A549 (cell line): Measurements from ENCODE around the gene AKR1E2. TPM values are rescaled to one million over a fixed set of nuclear protein-coding genes. Genes with fewer than 3 reads are reported as not detected.

Experiments used
- ATAC-seq, 2 experiments: fragments of 200-7000 bp in 1 of 2; fragments of >200 bp in 1 of 2; cut with Nextera tagmentation in 1 of 2; cut with Tn5 transposase in 1 of 2; 3 replicates each; pipeline versions ENCODE4 v1.8.0 to v1.9.1; 2018 to 2020; ENCODE audit warnings: mild to moderate bottlenecking in 1 of 2, moderate library complexity in 1 of 2
- CTCF ChIA-PET: fragments of 300-600 bp; sonication (Branson Sonifier 250); formaldehyde crosslinking; extraction: SDS; loops from one replicate; lab custom pipeline; 2021; ENCODE audit warnings: antibody characterized with exemption, inconsistent platforms; lab: Yijun Ruan, JAX
- POLR2A ChIA-PET: fragments of 350-600 bp; formaldehyde crosslinking; extraction: SDS; loops from one replicate; lab custom pipeline; 2021; ENCODE audit warnings: antibody characterized with exemption, inconsistent platforms; lab: Yijun Ruan, JAX
- DNase-seq, 2 experiments: peaks; one replicate each; pipeline versions ENCODE4 v3.0.0 to v3.0.0-alpha.2; 2011 to 2016; ENCODE audit warnings: low read depth in 1 of 2, low spot score in 1 of 2
- FAIRE-seq: peaks from 2 replicates; lab custom pipeline; 2011; peaks lifted over from hg19 to GRCh38; lab: Jason Lieb, UNC
- H3K27ac ChIP-seq, 2 experiments: fragments of >200 bp; sonication (Bioruptor Twin); formaldehyde crosslinking; 3 replicates each; pipeline ENCODE4 v1.5.1; 2016 to 2017
- H3K4me1 ChIP-seq: fragments of >200 bp; sonication (Bioruptor Twin); formaldehyde crosslinking; 3 replicates; pipeline ENCODE4 v1.6.1; 2016
- H3K4me2 ChIP-seq: fragments of >200 bp; sonication (Bioruptor Twin); formaldehyde crosslinking; 3 replicates; pipeline ENCODE4 v1.6.1; 2016
- H3K4me3 ChIP-seq: fragments of >200 bp; sonication (Bioruptor Twin); formaldehyde crosslinking; 3 replicates; pipeline ENCODE4 v1.5.1; 2016
- H3K9me3 ChIP-seq: fragments of >200 bp; sonication (Bioruptor Twin); formaldehyde crosslinking; 3 replicates; pipeline ENCODE4 v1.6.1; 2016
- CEBPB ChIP-seq, 2 experiments: fragments of >200 bp in 1 of 2; sonication (Bioruptor Twin) in 1 of 2; formaldehyde crosslinking in 1 of 2; IDR thresholded peaks; 2 replicates each; pipeline ENCODE4 v1.6.1; 2012 to 2016
- CHD4 ChIP-seq: fragments of 200-600 bp; sonication (generic); IDR thresholded peaks from 2 replicates; pipeline ENCODE4 v1.6.1; 2016; ENCODE audit warnings: antibody characterized with exemption, mild to moderate bottlenecking, borderline replicate concordance
- E2F6 ChIP-seq: IDR thresholded peaks from 2 replicates; pipeline ENCODE4 v1.6.1; 2012; ENCODE audit warnings: low read depth, borderline replicate concordance
- EHMT2 ChIP-seq: fragments of 200-600 bp; sonication (generic); IDR thresholded peaks from 2 replicates; pipeline ENCODE4 v1.6.1; 2016; ENCODE audit warnings: antibody characterized with exemption, low read depth, mild to moderate bottlenecking, moderate library complexity
- EP300 ChIP-seq, 2 experiments: fragments of >200 bp; sonication (Bioruptor Twin); formaldehyde crosslinking; IDR thresholded peaks; 2 replicates in 1 of 2; 3 replicates in 1 of 2; pipeline ENCODE4 v1.6.1; 2016 to 2017
- FOSB ChIP-seq: fragments of 250-450 bp; sonication (Bioruptor Pico); IDR thresholded peaks from 2 replicates; pipeline ENCODE4 v1.5.0; 2020; ENCODE audit warnings: mild to moderate bottlenecking, moderate library complexity
- FOSL2 ChIP-seq, 2 experiments: fragments of 450-650 bp in 1 of 2; fragments of >200 bp in 1 of 2; sonication (Bioruptor Twin) in 1 of 2; formaldehyde crosslinking; IDR thresholded peaks; 2 replicates each; pipeline versions ENCODE4 v1.5.0 to v1.6.1; 2016 to 2020; ENCODE audit warnings: mild to moderate bottlenecking in 1 of 2, moderate library complexity in 1 of 2
- FOXS1 ChIP-seq: fragments of 250-450 bp; sonication (Bioruptor Pico); IDR thresholded peaks from 2 replicates; pipeline ENCODE4 v1.5.0; 2020; ENCODE audit warnings: mild to moderate bottlenecking, moderate library complexity
- HEYL ChIP-seq: fragments of 250-450 bp; sonication (Bioruptor Pico); IDR thresholded peaks from 2 replicates; pipeline ENCODE4 v1.8.0; 2021; ENCODE audit warnings: mild to moderate bottlenecking, moderate library complexity
- JUNB ChIP-seq: fragments of >200 bp; sonication (Bioruptor Twin); formaldehyde crosslinking; IDR thresholded peaks from 2 replicates; pipeline ENCODE4 v1.6.1; 2016
- MAZ ChIP-seq: fragments of 150-350 bp; IDR thresholded peaks from 2 replicates; pipeline ENCODE4 v1.6.1; 2014; ENCODE audit warnings: antibody characterized with exemption, low read depth, low read length, borderline replicate concordance
- PHF8 ChIP-seq: fragments of 200-600 bp; sonication (generic); IDR thresholded peaks from 2 replicates; pipeline ENCODE4 v1.6.1; 2016; ENCODE audit warnings: low read depth, mild to moderate bottlenecking, antibody characterized with exemption, moderate library complexity, borderline replicate concordance
- RCOR1 ChIP-seq: fragments of 150-350 bp; IDR thresholded peaks from 2 replicates; pipeline ENCODE4 v1.6.1; 2014; ENCODE audit warnings: antibody characterized with exemption, low read length, low read depth
- SMC3 ChIP-seq: fragments of >200 bp; sonication (Bioruptor Twin); formaldehyde crosslinking; IDR thresholded peaks from 3 replicates; pipeline ENCODE4 v1.6.1; 2018; ENCODE audit warnings: inconsistent platforms
- ZNF302 ChIP-seq: fragments of 250-450 bp; sonication (Bioruptor Pico); IDR thresholded peaks from 2 replicates; pipeline ENCODE4 v1.9.0; 2021; ENCODE audit warnings: inconsistent platforms, mild to moderate bottlenecking, moderate library complexity
- WGBS: methylation state at CpG from one replicate; pipeline ENCODE4 v1.1.6; 2017; ENCODE audit errors: missing lambda C conversion rate; 5-methylcytosine and 5-hydroxymethylcytosine counted together
- polyA plus RNA-seq, 4 experiments: library from polyadenylated mRNA; depleted of rRNA in 3 of 4; stranded (reverse); fragments of >200 nt; fragmentation: RNase III in 1 of 4; extraction: RNeasy Plus Mini Kit Qiagen cat#74134 plus additional on column Dnase treatment in 1 of 4; gene quantifications; 2 replicates in 3 of 4; 3 replicates in 1 of 4; pipeline ENCODE4 v1.2.3, GENCODE V29; 2011 to 2017
- TF ChIP-seq, protein P1 (sequence below): fragments of >200 bp; sonication (Bioruptor Twin); formaldehyde crosslinking; IDR thresholded peaks from 3 replicates; pipeline ENCODE4 v1.6.1; 2016
- TF ChIP-seq, protein P2 (sequence below): IDR thresholded peaks from 2 replicates; pipeline ENCODE4 v1.6.1; 2012
- TF ChIP-seq, protein P3 (sequence below): fragments of 200-600 bp; sonication (generic); IDR thresholded peaks from 2 replicates; pipeline ENCODE4 v1.6.1; 2016; ENCODE audit warnings: antibody characterized with exemption, mild to moderate bottlenecking, moderate library complexity

Gene AKR1E2
- polyA plus RNA-seq, 2 of the 4 experiments (the other 2 are of a cell fraction) = 11.2 to 17.5 TPM

DNA sequence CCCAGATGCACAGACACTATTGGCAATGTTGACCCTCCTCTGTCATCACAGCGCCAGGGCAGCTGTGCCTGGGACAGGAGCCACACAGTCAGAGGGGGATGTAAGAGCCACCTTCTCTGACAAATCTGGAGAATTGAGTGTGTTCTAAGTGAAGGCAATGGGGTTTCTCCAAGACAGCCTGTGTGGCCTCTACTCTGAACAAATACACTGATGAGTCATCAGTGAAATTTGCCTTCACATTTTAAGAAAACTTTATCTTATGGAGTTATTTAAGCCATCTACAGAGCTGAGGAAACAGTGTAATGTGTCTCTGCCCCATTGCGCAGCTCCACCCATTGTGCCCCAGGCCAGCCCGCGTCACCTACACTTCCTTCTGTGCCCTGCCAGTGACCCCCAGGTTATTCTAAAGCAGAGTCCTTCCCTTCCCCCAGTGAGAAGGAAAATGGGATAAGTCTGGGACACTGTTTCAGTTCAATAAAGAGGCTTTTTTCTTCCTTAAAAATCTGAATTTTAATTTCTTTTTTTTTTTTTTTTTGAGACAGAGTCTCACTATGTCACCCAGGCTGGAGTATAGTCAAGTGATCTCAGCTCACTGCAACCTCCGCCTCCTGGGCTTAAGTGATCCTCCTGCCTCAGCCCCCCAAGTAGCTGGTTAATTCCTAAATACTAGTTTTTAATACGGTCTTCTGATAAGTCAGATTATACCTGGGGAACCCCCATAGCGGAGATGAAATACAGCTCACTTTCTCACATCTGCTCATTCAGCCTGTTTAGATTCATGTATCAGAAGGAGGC, 21.8 kb downstream of the AKR1E2 start (continued):
- TF ChIP-seq, protein P1, sequence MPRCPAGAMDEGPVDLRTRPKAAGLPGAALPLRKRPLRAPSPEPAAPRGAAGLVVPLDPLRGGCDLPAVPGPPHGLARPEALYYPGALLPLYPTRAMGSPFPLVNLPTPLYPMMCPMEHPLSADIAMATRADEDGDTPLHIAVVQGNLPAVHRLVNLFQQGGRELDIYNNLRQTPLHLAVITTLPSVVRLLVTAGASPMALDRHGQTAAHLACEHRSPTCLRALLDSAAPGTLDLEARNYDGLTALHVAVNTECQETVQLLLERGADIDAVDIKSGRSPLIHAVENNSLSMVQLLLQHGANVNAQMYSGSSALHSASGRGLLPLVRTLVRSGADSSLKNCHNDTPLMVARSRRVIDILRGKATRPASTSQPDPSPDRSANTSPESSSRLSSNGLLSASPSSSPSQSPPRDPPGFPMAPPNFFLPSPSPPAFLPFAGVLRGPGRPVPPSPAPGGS = peak; percentile 73; the same call in 1 of the 3 replicates
- TF ChIP-seq HEYL (CRISPR knock-in tag) = no peak
- TF ChIP-seq CEBPB (IDR thresholded peaks at IDR 0.05) = peak; percentile 80 to 87
- TF ChIP-seq, protein P2, sequence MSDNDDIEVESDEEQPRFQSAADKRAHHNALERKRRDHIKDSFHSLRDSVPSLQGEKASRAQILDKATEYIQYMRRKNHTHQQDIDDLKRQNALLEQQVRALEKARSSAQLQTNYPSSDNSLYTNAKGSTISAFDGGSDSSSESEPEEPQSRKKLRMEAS = peak; percentile 79
- no peak for TF ChIP-seq PHF8
- TF ChIP-seq JUNB = peak; percentile 95
- TF ChIP-seq, protein P3, sequence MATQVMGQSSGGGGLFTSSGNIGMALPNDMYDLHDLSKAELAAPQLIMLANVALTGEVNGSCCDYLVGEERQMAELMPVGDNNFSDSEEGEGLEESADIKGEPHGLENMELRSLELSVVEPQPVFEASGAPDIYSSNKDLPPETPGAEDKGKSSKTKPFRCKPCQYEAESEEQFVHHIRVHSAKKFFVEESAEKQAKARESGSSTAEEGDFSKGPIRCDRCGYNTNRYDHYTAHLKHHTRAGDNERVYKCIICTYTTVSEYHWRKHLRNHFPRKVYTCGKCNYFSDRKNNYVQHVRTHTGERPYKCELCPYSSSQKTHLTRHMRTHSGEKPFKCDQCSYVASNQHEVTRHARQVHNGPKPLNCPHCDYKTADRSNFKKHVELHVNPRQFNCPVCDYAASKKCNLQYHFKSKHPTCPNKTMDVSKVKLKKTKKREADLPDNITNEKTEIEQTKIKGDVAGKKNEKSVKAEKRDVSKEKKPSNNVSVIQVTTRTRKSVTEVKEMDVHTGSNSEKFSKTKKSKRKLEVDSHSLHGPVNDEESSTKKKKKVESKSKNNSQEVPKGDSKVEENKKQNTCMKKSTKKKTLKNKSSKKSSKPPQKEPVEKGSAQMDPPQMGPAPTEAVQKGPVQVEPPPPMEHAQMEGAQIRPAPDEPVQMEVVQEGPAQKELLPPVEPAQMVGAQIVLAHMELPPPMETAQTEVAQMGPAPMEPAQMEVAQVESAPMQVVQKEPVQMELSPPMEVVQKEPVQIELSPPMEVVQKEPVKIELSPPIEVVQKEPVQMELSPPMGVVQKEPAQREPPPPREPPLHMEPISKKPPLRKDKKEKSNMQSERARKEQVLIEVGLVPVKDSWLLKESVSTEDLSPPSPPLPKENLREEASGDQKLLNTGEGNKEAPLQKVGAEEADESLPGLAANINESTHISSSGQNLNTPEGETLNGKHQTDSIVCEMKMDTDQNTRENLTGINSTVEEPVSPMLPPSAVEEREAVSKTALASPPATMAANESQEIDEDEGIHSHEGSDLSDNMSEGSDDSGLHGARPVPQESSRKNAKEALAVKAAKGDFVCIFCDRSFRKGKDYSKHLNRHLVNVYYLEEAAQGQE = no peak
- peak; percentile 93 for TF ChIP-seq FOSL2 (IDR thresholded peaks at IDR 0.05)
- peak; percentile 99 for TF ChIP-seq FOSL2 (CRISPR knock-in tag; IDR thresholded peaks at IDR 0.05)

GRCh38 chr10:4848356-4849041, 22.5 kb downstream of the AKR1E2 start:
- ChIA-PET POLR2A (interaction anchor here (1.1 to 4.3 kb wide), 3 partner anchors 22 to 598 kb away, joined by 3 to 55 read pairs (median 18); partner anchors contain the start of gene AKR1E2), CTCF (interaction anchor here (0.9 to 7.2 kb wide), 27 partner anchors 12 to 775 kb away, joined by 3 to 153 read pairs (median 17); partner anchors contain the start of genes AKR1C3 and AKR1E2)
- H3K27ac ChIP-seq = peak overlapping the region; percentile 91 to 95

GRCh38 chr10:4849042-4849402, 23.0 kb downstream of the AKR1E2 start:
- no peak for ATAC-seq
- H3K27ac ChIP-seq = peak overlapping the region; percentile 91 to 95
- no peaks in the 10 kb centered on the region for H3K9me3 ChIP-seq
- H3K4me1 ChIP-seq = peaks cover 65% of the 10 kb centered on the region
- no peak overlapping the region for H3K4me3 ChIP-seq
- peak overlapping the region; percentile 66 for H3K4me2 ChIP-seq
- 92% methylated on average over 5 of the region's 5 CpGs for WGBS
- ChIA-PET CTCF (interaction anchor here (0.6 to 7.2 kb wide), 93 partner anchors 9 to 1600 kb away, joined by 3 to 153 read pairs (median 6); partner anchors contain the start of genes AKR1C3, AKR1C4 and AKR1E2), POLR2A (interaction anchor here (0.9 to 4.3 kb wide), 5 partner anchors 22 to 597 kb away, joined by 3 to 55 read pairs (median 4); partner anchors contain the start of gene AKR1E2)
- TF ChIP-seq ZNF302 (CRISPR knock-in tag) (no peak), EP300 (IDR thresholded peaks at IDR 0.05) (no peak), MAZ (no peak), HEYL (CRISPR knock-in tag) (no peak)
- no peak for FAIRE-seq
- DNase-seq = no peak

More at GRCh38 chr10:4848356-4849041, 22.5 kb downstream of the AKR1E2 start:
- ATAC-seq = peak; percentile 3 to 5; a peak in 2 of 6 replicates
- no peak overlapping the region for H3K4me3 ChIP-seq
- peaks cover 65% of the 10 kb centered on the region for H3K4me1 ChIP-seq
- H3K9me3 ChIP-seq = no peaks in the 10 kb centered on the region
- peak overlapping the region; percentile 66 for H3K4me2 ChIP-seq
- FAIRE-seq = no peak
- WGBS = 74% methylated on average over 7 of the region's 7 CpGs
- DNase-seq = peak in 1 of 2 experiments; percentile 25
- no peak for TF ChIP-seq PHF8
- no peak for TF ChIP-seq FOSB (CRISPR knock-in tag)
- no peak for TF ChIP-seq CHD4
- TF ChIP-seq EHMT2 = no peak
- TF ChIP-seq FOXS1 (CRISPR knock-in tag) = no peak
- TF ChIP-seq E2F6 = no peak
- TF ChIP-seq RCOR1 = no peak
- TF ChIP-seq SMC3 = no peak
- TF ChIP-seq JUNB = no peak
